ENCODE results near the gene GRB2. TPM values are rescaled to one million over a fixed set of nuclear protein-coding genes. Genes with fewer than 3 reads are reported as not detected.
A peak's percentile ranks its signal among the peaks of the same experiment; 100 is the strongest.

The GRB2 gene
- total RNA-seq, 1 donor from 2014 or later = 59.1 TPM

DNA sequence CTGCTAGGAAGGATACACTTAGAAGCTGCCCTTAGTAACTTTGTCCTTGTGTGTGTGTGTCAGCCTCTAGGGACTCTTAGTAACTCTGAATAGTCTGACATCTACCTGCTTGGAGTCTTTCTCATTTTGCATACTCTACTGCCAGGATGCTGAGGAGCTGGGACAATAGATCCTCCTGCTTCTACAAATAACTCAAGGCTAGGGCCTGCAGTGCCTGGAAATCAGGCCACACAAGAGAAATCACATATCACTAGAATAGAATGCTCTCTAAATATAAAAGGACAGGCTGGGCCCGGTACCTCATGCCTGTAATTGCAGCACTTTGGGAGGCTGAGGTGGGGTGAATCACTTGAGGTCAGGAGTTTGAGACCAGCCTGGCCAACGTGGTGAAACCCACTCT, 77.7 kb downstream of the GRB2 start:
- Mint-ChIP-seq H3K9me3 (ENCODE audit: unreplicated experiment) (no peaks in the 10 kb centered on the region), H3K4me3 (ENCODE audit: unreplicated experiment) (no peak overlapping the region), H3K27me3 (ENCODE audit: unreplicated experiment) (no peaks in the 10 kb centered on the region), H3K36me3 (ENCODE audit: unreplicated experiment) (peaks cover 18% of the 10 kb centered on the region), H3K4me1 (ENCODE audit: unreplicated experiment) (peaks cover 6% of the 10 kb centered on the region), H3K27ac (ENCODE audit: unreplicated experiment) (no peak overlapping the region)
- TF ChIP-seq CTCF (IDR thresholded peaks at IDR 0.05) = no peak
- no peak for DNase-seq (ENCODE audit: extremely low spot score, unreplicated experiment)

DNA sequence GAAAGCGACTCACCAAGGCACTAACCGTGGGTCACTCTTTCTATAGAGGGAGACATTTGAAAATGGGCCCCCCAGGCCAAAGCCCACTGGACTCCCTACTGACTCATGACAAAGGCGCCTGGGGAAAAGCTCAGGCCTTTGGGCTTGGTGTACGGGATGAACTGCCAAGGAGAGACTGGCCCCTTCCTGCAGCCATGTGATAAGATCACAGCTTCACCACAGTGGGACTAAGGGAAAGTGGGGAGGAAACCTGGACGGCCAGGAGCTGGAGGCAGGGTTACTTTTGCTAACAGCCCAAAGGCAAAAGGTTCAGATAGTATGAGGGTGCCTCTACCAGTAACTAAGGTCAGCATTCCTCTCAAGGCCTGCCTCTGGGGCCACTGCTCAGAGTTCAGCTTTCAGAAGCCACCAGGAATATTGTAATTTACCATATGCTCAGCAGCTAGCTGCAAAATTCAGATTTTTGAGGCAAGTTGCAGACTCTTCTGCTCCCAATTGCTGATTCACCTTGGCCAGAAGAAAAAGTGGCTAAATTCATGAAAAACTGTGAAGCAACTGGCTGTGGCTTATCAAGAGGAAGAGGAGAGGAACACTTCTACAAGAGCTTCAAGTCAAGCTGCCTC, 79.1 kb downstream of the GRB2 start:
- Mint-ChIP-seq H3K9me3 (ENCODE audit: unreplicated experiment) (no peaks in the 10 kb centered on the region), H3K27me3 (ENCODE audit: unreplicated experiment) (no peaks in the 10 kb centered on the region), H3K27ac (ENCODE audit: unreplicated experiment) (no peak overlapping the region), H3K4me3 (ENCODE audit: unreplicated experiment) (no peak overlapping the region), H3K4me1 (ENCODE audit: unreplicated experiment) (peaks cover 6% of the 10 kb centered on the region), H3K36me3 (ENCODE audit: unreplicated experiment) (peaks cover 21% of the 10 kb centered on the region)
- no peak for TF ChIP-seq CTCF (IDR thresholded peaks at IDR 0.05)
- no peak for DNase-seq (ENCODE audit: extremely low spot score, unreplicated experiment)

DNA sequence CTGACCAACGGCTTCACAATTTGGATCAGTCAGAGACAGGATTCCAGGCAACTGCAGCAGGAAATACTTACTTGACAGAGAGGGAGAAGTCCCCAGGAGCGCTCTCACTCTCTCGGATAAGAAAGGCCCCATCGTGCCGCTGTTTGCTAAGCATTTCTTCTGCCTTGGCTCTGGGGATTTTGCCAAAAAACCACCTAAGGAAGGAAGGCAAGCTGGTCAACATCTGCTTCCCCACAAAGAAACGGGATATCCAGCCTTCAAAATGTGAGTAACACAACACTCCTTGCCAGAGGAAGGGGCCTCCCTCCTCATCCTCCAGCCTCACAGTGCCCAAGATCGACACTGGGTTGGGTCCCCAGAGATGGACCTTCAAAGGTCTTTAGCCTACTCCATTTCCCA, 79.7 kb downstream of the GRB2 start:
- no peak overlapping the region for H3K4me3 Mint-ChIP-seq (ENCODE audit: unreplicated experiment)
- no peaks in the 10 kb centered on the region for H3K27me3 Mint-ChIP-seq (ENCODE audit: unreplicated experiment)
- TF ChIP-seq CTCF (IDR thresholded peaks at IDR 0.05) = no peak
- DNase-seq (ENCODE audit: extremely low spot score, unreplicated experiment) = no peak
- peak overlapping the region; percentile 27 for H3K27ac Mint-ChIP-seq (ENCODE audit: unreplicated experiment)
- no peaks in the 10 kb centered on the region for H3K9me3 Mint-ChIP-seq (ENCODE audit: unreplicated experiment)
- peaks cover 23% of the 10 kb centered on the region for H3K36me3 Mint-ChIP-seq (ENCODE audit: unreplicated experiment)
- H3K4me1 Mint-ChIP-seq (ENCODE audit: unreplicated experiment) = peaks cover 6% of the 10 kb centered on the region

DNA sequence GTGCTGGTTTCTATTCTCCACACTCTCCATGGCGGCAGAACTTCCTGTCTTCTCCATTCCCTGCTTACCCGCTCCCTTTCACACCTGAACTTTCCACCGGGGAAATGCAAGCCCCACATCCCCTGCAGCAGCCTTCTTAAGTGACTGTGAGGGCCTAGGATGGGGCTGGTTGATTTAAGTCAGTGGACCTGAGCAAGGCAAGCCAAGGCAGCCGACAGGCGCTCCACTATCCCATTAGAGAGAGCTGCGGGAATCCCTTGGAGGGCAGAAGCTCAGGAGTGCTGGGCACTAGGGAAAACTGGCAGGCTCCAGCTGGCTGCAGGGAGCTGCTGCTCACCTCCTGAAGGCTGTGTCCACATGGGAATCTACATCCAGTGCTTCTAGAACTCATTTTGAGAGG, 80.1 kb downstream of the GRB2 start:
- Mint-ChIP-seq H3K36me3 (ENCODE audit: unreplicated experiment) (peaks cover 26% of the 10 kb centered on the region), H3K9me3 (ENCODE audit: unreplicated experiment) (no peaks in the 10 kb centered on the region), H3K4me1 (ENCODE audit: unreplicated experiment) (peaks cover 6% of the 10 kb centered on the region), H3K27ac (ENCODE audit: unreplicated experiment) (no peak overlapping the region), H3K27me3 (ENCODE audit: unreplicated experiment) (no peaks in the 10 kb centered on the region), H3K4me3 (ENCODE audit: unreplicated experiment) (no peak overlapping the region)
- no peak for TF ChIP-seq CTCF (IDR thresholded peaks at IDR 0.05)
- no peak for DNase-seq (ENCODE audit: extremely low spot score, unreplicated experiment)

DNA sequence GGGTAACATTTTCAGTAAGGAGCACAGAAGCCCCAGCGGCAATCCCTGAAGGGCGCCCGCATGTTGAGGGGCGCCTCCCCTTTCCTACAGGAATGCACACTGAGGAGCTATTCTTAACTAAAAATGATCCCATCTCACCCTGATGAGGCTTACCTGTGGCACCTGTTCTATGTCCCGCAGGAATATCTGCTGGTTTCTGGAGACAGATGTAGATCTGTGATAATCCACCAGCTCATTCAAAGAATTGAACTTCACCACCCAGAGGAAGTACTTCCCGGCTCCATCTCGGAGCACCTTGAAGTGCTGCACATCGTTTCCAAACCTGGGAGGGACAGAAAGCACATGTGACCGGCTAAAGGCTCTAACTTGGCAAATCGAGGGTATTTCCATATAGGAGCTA, 84.0 kb downstream of the GRB2 start:
- H3K36me3 Mint-ChIP-seq (ENCODE audit: unreplicated experiment) = peaks cover 29% of the 10 kb centered on the region
- no peak overlapping the region for H3K4me3 Mint-ChIP-seq (ENCODE audit: unreplicated experiment)
- TF ChIP-seq CTCF (IDR thresholded peaks at IDR 0.05) = no peak
- H3K27ac Mint-ChIP-seq (ENCODE audit: unreplicated experiment) = no peak overlapping the region
- H3K27me3 Mint-ChIP-seq (ENCODE audit: unreplicated experiment) = no peaks in the 10 kb centered on the region
- no peak for DNase-seq (ENCODE audit: extremely low spot score, unreplicated experiment)
- H3K9me3 Mint-ChIP-seq (ENCODE audit: unreplicated experiment) = no peaks in the 10 kb centered on the region
- peaks cover 6% of the 10 kb centered on the region for H3K4me1 Mint-ChIP-seq (ENCODE audit: unreplicated experiment)

Measured in osteocyte (in vitro differentiated cells).